ENCODE measurements around the gene TBRG4.

TBRG4 gene

DNA sequence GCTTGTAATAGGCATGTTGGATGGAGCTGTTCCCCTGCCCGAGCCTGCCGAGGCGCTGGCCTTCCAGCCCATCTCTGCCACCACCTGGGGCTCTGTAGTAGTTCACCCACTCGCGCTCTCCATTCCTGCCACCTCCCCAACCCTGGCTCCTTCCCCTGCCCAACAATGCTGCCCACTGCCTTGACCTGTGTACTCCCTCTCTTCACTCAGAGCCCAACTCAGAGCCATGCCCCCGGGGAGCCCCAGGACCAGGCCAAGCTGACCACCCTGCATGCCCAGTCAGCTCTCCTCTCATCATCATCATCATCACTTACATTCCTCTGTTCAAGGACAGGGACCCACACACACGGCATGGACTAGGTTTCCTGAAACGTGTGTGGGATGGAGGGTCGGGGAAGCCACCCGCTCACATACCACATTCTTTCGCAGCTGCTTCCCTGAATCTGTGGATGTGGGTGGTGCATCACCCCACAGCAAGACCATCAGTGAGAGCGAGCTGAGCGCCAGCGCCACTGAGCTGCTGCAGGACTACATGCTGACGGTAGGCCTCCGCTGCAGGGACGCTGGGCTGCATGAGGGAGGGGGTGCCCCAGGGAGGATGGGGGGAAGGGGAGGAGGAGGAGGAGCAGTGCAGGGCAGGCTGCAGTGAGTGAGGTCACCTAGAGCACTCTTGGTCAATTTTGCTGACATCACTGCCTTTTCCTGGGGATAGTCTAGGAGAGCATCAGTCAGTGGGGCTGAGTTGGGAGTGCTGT lies 38.3 kb downstream of the TBRG4 start:
- no peak for DNase-seq

DNA sequence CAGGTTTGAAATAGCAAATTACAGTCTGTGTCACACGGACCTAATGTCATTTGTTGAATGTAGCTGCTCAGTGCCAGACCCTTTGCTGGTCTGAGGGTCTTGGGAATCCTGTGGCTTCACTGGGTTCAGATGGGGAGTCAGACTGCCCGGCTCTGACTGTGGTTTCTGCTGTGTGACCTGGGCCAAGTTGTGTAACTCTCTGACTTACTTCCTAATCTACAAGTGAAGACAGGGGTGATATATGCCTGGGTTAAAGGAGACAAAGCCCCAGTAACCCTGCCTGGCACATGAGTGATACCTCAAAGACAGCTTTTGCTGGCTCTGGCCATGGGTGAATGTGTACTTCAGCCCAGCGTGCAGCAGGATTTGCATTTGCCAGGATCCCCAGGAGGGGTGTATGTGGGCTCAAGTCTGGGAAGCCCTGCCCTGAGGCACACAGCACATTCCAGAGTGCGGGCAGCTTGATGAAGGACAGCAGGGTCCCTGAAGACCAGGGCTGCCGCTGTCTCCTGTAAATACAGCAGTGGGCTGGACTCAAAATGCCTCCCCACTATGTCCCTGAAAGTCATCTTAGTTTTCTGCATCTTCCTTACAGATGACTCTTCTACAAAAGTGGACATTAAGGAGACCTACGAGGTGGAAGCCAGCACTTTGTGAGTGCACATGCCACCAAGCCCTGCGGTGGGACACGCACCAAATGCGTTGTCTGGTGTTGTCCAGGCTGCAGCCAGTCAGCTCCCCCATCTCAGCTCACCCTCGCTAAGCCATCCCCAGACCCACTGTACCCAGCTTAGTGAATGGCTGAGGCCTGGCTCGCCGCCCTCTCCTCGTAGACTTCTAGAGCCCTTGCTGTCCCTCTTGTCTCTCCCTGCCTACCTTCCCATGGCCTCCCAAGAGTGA lies 39.1 kb downstream of the TBRG4 start:
- no peak for DNase-seq

DNA sequence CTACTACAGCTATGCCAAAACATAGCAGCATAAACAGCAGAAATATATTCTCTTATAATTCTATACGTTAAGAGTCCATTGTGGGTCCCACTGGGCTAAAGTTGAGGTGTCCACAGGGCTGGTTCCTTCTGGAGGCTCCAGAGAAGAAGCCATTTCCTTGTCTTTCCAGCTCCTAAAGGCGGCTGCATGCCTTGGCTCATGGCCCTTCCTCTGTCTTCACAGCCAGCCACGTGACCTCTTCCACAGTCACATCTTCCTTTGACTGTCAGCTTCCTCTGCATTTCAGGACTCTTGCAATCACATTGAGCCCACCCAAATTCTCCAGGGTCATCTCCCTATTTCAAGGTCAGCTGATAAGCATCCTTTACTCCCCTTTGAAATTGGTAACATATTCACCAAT lies 40.0 kb downstream of the TBRG4 start:
- DNase-seq, result no peak

DNA sequence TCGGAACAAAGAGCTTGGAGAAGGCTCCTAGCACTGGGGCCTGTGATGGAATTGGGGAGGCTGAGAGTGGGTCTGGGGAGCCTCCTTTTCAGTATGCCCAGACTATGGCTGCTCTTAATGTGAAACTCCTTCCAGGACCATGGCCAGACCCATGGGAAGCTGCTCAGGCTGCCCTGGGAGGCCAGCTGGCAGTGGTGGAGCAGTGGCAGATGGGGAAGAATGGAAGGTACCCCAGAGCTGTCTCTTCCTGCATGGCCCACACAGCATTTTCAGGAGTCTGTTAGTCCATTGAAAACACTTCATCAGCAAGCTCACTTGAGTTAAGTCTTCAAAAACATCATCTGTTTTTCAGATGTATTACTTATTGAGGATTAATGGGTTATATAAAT lies 41.2 kb downstream of the TBRG4 start:
- no peak for DNase-seq

DNA sequence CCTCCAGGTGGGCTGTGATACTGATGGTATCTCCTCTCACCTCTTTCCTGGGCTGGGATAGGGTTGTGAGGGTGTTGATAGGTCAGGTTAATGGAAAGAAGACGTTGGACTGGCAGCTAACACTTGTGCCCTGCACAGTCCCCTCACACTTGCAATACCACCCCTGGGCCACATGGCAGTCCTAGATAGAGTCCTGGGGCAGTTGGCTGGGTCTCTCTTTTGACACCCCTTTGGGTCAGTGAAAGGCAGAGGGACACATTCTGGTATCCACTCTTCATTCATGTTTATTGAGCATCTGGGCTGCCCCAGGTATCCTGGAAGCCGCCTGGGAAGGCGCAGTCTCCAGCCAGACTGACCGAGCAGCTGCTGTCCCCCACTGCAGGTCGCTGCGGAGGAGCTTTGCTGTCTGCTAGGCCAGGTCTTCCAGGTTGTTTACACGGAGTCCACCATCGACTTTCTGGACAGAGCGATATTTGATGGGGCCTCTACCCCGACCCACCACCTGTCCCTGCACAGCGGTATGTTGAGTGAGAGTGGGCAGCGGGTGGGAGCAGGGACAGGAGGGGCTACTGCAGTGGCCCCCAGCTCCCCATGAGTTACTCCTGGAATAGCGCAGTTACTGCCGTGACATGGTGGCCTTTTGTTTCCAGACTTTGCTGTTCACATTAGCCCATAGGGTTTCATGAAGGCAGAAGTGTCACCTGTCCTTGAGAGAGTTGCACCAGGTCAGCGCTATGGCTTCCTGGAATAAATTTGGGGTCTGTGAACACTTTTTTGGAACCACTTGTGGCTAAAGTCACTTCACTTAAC lies 41.8 kb downstream of the TBRG4 start:
- no peak for DNase-seq

DNA sequence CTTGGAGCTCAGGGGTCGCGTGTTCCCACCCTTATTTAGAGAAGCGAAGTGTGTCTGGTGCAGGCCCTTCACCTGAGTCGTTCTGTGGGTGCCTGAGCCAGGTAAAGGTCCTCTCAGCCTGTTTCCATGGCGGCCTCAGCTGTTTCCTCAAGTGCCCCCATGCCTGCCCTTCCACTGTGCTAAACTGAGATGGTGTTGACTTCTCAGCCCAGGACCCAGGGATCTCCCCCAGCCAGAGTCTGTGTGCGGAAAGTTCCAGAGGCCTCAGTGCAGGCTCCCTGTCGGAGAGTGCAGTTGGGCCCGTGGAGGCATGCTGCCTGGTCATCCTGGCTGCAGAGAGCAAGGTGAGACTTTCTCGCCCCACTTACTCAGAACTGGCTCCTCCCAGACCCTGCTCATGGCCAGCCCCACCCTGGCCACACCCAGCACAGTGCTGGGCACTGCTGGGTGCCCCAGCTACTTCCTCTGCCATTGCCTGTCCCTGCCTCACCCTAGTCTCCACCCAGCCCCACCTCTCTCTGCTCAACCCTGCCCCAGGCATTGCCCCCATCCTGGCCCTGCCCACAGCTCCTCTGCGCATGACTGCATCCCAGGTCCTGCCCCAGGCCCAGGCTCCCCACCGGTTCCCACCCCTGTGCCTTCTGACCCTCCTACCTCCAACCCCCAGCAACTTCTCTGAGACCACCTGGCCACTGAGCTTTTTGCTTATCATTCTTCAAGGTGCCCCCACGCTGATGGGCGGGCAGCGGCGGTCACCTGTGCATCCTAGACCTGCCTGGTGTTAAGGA lies 43.1 kb downstream of the TBRG4 start:
- no peak for DNase-seq

DNA sequence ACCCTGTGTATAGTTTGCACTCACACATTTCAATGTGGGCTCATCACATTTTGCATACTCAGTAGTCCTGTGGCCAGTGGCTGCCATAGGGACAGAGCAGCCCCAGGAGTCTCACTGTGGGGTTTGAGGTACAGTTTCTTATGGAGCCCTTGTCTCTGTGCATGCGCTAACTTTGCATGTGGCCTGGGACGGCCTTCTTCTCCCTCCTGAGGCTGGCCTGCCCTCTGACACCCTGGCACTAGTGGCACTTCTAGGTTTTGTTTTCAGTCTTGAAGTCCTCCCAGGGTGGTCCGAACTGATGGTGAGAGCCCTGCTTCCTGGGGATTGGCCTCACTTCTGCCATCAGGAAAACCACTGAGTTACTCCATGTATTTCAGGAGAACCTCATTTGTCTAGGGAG lies 43.9 kb downstream of the TBRG4 start:
- no peak for DNase-seq

DNA sequence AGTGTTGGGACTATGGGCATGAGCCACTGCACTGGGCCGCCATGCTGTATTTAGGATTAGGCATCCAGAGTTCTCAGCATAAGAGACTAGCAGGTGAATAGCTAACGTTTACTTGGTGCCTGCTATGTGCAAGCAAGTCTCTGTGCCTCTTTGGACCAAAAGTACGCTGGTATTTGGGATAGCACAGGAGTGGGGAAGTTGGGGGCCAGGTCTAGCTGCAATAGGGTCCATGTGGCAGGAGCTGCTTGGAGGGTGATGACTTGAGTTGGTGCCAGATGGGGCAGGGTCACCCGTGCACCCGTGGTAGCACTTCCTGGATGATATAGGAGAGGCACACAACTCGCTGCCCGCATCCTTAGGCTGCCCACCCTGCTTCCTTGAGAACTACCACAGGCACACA lies 45.1 kb downstream of the TBRG4 start:
- DNase-seq, result no peak

DNA sequence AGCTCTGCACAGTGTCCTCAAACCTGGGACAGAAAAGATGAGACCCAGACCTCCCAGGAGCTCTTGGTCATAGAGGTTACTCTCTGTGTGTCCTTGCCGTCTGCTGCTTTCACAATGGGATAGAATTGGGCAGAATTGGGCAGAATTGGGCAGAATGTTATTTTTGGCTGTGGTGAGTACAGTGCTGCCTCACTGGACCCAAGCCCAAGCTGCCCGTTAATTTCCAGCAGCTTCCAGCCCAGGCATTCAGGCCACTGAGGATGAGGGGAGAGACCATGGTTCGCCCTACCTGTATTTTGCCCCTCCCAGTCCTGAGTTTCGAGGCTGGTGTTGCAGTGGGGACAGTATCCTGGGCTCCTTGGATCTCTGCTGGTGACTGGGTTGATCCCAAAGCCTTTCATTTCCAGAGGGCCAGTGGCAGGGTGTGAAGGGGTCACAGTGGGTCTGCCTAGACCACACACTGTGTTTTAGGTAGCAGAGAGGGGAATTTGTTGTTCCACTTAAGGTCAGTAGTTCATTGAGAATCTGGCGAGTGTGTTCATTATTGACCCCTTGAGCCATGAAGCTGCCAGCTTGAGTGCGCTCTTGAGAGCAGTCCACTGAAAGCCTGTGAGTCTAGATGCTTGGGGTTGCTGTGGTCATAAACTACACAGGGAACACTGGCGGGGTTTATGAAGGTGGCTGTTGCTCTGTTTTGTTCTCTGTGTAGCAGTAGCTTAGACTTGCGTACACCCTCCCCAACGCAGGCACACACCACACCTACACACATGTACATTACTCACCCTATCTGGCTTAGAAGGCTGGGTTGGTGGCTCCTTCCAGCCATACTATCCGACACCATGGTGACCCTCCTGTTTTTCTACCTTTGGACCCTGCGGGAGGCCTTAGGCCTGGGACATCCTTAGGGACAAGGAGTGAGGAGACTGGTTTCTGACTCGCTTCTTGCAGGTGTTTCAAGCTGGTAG lies 46.2 kb downstream of the TBRG4 start:
- DNase-seq, result no peak

DNA sequence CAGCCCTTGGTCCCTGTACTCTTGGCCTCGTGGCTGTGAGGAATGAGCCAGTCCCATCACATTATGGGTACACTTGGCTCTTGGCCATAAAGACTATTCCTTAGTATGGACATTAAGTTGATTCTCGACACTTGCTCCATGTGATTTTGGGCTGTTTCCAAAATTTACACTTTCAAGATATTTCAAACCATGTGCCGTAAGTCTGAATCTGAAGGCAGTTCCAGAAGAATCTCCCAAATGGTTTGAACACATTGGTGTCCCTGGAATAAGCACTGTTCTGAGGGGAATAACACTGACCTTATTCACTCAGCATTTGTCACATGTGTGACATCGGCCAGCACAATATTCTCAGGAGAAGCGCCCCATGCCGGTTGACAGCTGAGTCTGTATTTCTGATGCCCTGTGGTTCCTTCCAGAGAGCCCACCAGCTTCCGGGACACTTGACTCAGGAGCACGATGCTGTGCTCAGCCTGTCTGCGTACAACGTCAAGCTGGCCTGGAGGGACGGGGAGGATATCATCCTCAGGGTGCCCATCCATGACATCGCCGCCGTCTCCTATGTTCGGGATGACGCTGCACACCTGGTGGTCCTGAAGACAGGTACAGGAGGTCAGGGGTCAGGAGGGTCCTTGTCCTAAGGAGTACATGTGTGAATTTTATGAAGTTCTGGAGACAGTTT lies 47.3 kb downstream of the TBRG4 start:
- DNase-seq, result no peak

DNA sequence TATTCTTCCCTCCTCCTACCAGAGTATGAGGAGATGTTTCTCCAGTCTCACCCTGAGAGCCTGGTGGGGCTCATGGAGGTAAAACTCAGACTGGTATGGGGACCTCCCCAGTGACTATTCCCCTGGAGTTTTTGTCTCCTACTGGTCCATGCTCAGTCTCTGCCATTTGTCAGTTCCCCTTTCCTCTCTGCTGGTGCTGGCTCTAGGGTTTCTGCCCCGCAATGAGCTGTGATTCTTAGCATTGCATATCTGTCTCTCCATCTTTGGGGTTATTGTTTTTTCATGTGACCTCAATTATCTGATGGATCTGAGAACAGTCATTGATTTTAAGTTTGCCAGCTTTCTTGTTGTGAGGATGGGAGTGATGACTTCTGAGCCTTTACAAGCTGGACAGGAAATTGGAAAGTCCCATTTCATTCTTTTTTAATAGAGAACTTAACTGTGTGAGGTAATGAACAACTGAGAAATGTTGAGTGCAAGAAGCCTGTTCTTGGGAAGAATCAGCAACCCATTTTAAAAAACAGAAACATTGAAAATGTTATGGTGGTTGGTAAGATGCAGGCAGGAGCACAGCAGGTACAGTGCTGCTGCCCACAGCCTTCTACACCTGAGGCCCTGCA lies 49.6 kb downstream of the TBRG4 start:
- DNase-seq, result no peak

DNA sequence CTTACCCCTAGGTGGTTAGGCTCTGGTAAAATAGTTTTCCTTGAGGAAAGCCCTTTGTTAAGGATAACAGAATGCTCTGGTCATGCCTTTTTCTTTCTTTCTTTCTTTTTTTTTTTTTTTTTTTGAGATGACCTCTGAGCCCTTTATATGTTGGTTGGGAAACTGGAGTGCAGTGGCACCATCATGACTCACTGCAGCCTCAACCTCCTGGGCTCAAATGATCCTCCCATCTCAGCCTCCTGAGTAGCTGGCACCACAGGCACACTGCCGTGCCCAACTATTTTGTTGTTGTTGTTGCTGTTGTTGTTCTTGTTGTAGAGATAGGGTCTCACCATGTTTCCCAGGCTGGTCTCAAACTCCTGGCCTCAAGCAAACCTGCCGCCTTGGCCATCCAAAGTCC lies 50.1 kb downstream of the TBRG4 start:
- no peak for DNase-seq

DNA sequence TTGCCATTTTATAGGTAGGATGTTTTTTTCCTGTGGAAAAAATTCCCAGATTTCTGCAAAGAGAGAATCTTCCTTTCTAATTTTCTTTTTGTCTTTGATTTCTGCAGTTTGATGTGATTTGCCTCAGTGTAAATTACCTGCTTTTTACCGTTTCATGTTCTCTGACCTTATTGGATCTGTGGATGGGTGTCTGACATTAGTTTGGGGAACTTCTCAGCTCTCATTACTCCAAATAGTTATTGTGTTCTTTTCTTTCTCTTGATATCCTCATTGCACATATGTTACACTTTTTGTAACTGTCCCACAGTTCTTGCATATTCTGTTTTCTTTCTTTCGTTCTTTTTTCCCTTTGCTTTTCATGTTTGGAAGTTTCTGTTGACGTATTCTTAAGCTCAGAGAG lies 51.2 kb downstream of the TBRG4 start:
- DNase-seq, result no peak

DNA sequence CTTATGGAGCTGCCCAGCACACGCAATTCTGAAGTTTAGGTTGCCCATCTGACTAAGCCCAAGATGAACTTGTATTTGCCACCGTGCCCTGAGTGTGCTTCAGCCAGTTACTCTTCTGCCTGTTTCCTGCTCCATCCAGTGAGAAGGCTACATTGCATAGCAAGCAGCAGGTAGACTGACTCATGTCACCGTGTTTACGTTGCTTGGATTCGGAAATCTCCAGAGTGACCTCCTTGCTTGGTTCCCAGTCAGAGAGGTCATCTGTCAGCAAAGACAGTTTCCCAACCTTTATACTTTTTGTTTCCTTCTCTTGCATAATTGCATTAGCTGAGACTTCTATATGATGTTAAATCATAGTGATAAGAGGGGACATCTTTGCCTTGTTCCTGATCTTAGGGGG lies 53.6 kb downstream of the TBRG4 start:
- no peak for DNase-seq

DNA sequence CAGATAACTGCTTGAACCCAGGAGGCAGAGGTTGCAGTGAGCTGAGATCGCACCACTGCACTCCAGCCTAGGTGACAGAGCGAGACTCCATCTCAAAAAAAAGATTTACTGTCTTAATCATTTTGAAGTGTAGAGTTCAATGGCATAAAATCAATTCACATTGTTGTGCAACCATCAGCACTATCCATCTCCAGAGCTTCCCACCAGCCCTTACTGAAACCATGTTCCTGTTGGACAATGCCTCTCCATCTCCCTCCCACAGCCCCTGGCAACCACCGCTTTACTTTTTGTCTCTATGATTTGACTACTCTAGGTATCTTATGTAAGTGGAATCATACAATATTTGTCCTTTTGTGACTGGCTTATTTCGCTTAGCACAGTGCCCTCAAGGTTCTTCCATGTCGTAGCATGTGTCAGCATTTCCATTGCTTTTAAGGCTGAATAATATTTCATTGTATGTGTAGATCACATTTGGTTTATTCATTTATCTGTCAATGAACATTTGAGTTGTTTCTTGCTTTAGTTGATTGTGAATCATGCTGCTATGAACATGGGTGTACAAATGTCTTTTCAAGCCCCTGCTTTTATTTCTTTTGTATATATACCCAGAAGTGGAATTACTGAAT lies 55.8 kb downstream of the TBRG4 start:
- no peak for DNase-seq

DNA sequence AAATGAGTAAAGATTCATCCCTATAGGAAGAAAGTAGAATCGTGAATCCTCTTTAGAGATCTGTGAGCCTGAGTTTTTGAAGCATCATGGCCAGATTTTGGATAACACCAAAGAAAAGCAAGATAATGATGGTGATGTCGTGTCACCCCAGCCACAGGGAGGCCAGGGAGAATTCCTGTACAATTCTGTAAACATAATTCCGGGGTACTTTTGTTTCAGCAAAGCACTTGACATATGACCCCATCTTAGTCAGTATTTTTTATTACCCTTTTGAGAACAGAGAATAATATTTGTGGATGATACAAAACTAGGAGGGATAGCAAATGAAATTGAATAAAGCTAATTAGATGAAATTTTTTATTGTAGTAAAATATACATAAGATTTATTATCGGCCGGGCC lies 56.5 kb downstream of the TBRG4 start:
- no peak for DNase-seq

DNA sequence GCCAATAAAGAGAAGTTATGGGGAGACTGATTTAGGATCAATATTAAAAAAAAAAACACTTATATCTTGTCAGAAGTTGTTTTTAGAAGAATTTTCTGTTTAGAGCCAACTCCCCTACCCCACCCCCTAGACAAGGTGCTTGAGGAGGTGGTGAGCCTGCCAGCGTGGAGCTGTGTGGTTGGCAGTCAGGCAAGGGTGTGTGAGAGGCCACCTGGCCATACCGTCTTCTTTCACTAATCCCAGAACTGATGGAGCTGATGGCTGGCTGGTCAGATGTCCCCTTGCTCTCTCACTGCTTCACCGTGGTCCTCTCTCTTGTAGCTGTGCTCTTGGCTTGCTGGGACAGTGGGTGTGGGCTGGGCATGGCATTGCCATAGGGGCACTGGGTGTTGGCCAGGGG lies 57.1 kb downstream of the TBRG4 start:
- no peak for DNase-seq

DNA sequence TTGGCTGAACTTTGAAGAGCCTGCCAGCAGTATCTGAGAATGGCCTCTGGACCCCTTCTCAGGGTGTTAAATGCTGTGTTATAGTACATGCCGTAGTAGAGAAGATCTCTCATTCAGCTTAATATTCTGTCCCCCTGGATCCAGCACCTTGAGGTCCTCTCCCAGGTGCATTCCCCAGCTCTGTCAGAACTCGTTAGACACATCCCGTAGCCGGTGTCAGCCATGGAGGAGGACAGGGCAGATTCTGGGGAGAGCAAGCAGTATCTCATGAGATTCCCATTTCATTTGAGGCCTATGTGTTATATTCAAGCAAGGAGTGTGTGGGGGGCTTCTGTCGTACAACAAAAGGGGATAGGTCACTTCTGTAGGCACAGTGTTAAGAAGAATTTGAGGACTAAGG lies 57.6 kb downstream of the TBRG4 start:
- no peak for DNase-seq

DNA sequence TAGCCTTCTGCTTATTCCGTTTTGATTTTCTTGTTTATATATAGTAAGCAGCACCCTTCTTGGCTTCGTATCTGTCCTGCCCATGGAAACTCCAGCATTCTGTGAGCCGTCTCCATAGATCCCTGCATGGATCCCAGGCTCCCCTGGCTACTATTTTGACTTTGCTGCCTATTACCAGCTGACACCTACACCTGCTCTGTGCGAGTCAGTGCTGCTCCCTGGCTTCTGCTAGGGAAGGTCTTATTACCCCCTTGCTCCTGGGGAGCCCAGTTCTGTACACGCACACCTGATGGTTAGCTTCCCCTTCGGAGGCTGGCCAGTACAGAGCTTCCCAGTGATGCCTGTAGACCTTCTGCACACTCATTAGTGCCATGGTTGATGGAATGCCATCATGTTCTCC lies 58.1 kb downstream of the TBRG4 start:
- no peak for DNase-seq

DNA sequence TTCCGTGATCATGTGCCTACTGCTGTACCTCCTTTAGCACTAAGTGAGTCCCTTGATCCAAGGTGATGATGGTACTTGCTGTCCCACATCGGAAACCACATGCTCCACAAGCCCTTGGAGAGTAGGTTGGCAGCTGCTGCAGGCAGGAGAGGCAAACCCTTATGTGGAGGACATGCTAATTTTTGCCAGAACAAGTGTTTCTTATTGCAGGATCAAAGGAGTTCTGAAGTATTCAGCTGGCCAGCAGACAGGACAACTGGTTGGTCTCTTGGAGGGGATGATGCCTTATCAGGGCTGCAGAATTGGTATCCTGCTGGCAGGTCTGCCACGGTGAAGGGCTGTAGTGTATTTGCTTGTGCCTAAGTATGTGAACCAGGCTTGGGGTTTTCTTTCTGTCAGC lies 59.5 kb downstream of the TBRG4 start:
- DNase-seq, result no peak

Measured in NCI-H774 (cell line).